BE2C (cell line): ENCODE measurements around the gene SLC2A5.

Experiments used
- DNase-seq: peaks from one replicate; pipeline ENCODE4 v3.0.0-alpha.2; 2020
- H3K27me3 ChIP-seq: fragments of 250-450 bp; sonication (Bioruptor Pico); 2 replicates; pipeline ENCODE4 v1.5.1; 2020; ENCODE audit warnings: mild to moderate bottlenecking
- H3K36me3 ChIP-seq: fragments of 250-450 bp; sonication (Bioruptor Pico); 2 replicates; pipeline ENCODE4 v1.5.1; 2020; ENCODE audit warnings: mild to moderate bottlenecking
- H3K4me1 ChIP-seq: fragments of 250-450 bp; sonication (Bioruptor Pico); 2 replicates; pipeline ENCODE4 v1.5.1; 2020
- H3K4me3 ChIP-seq: 2 replicates; pipeline ENCODE4 v1.5.1; 2011; ENCODE audit warnings: low read depth, low read length
- H3K9me3 ChIP-seq: fragments of 250-450 bp; sonication (Bioruptor Pico); 2 replicates; pipeline ENCODE4 v1.5.1; 2020
- TF ChIP-seq, protein P1 (sequence below): IDR thresholded peaks from 2 replicates; pipeline ENCODE4 v1.5.1; 2012; ENCODE audit warnings: mild to moderate bottlenecking, low read depth, low read length

SLC2A5 gene

GRCh38 chr1:9093581-9093980 lies 24.1 kb upstream of the SLC2A5 start:
- no peaks in the 10 kb centered on the region for H3K27me3 ChIP-seq
- H3K36me3 ChIP-seq: no peaks in the 10 kb centered on the region
- no peaks in the 10 kb centered on the region for H3K4me1 ChIP-seq
- TF ChIP-seq, protein P1, sequence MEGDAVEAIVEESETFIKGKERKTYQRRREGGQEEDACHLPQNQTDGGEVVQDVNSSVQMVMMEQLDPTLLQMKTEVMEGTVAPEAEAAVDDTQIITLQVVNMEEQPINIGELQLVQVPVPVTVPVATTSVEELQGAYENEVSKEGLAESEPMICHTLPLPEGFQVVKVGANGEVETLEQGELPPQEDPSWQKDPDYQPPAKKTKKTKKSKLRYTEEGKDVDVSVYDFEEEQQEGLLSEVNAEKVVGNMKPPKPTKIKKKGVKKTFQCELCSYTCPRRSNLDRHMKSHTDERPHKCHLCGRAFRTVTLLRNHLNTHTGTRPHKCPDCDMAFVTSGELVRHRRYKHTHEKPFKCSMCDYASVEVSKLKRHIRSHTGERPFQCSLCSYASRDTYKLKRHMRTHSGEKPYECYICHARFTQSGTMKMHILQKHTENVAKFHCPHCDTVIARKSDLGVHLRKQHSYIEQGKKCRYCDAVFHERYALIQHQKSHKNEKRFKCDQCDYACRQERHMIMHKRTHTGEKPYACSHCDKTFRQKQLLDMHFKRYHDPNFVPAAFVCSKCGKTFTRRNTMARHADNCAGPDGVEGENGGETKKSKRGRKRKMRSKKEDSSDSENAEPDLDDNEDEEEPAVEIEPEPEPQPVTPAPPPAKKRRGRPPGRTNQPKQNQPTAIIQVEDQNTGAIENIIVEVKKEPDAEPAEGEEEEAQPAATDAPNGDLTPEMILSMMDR: no peak
- H3K4me3 ChIP-seq: no peak overlapping the region
- no peak for DNase-seq
- no peaks in the 10 kb centered on the region for H3K9me3 ChIP-seq

- Histone ChIP-seq H3K36me3 (no peaks in the 10 kb centered on the region), H3K4me1 (no peaks in the 10 kb centered on the region), H3K9me3 (no peaks in the 10 kb centered on the region), H3K27me3 (no peaks in the 10 kb centered on the region), H3K4me3 (no peak overlapping the region)
- TF ChIP-seq, protein P1: no peak
- no peak for DNase-seq
Measured at GRCh38 chr1:9093091-9093490, 23.7 kb upstream of the SLC2A5 start.

DNA sequence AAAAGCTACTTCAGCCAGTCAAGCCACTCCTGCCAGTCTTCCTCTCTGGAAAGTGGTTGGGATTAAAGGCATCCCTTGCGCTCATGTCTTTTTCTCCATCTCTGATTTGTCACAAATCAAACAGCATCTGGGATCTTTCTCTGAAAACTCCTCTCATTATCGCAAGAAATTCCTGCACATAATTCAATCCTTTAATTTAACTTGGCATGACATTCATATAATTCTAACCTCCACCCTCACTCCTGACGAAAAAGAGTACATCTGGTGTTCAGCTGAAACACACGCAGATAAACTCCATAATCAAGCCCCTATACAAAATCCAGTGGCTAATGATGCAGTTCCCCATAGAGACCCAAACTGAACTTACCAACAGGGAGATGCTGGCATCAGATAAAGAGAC lies 19.4 kb upstream of the SLC2A5 start:
- no peaks in the 10 kb centered on the region for H3K36me3 ChIP-seq
- H3K4me1 ChIP-seq: no peaks in the 10 kb centered on the region
- H3K9me3 ChIP-seq: no peaks in the 10 kb centered on the region
- H3K27me3 ChIP-seq: no peaks in the 10 kb centered on the region
- TF ChIP-seq, protein P1: no peak
- no peak overlapping the region for H3K4me3 ChIP-seq
- DNase-seq: no peak

DNA sequence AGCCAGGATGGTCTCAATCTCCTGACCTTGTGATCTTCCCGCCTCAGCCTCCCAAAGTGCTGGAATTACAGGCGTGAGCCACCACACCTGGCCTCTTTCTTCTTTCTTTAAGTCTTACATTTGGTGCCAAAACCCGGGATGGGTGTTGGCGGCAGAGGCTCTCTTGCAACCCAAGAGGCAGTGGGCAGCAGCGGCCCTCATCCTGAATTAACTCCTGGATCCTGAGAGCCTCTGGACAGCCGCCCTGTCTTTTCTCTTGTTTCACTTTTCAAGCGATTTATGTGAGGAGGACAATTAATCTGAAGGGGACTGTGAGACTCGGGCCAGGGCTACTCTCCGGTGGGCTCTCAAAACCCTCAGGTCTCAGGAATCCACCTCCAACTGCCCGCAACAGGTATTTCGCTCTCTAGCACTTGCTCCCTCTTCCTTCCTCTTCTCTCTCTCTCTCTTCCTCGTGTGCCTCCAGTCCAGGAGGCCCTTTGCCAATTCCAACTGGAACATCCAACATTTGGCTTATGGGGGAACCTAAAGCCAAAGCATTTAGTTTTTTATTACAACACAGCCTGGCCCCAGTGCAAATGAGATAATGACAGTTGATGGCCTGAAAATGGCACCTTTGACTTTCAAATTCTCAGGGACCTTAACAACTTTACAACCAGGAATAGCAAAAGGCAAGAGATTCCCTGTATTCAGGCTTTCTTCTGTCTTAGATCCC lies 18.1 kb upstream of the SLC2A5 start:
- TF ChIP-seq, protein P1: no peak
- no peak overlapping the region for H3K4me3 ChIP-seq
- no peaks in the 10 kb centered on the region for H3K4me1 ChIP-seq
- no peaks in the 10 kb centered on the region for H3K9me3 ChIP-seq
- no peaks in the 10 kb centered on the region for H3K27me3 ChIP-seq
- H3K36me3 ChIP-seq: no peaks in the 10 kb centered on the region
- DNase-seq: no peak

- H3K4me1 ChIP-seq: no peaks in the 10 kb centered on the region
- H3K27me3 ChIP-seq: no peaks in the 10 kb centered on the region
- no peak overlapping the region for H3K4me3 ChIP-seq
- no peak for DNase-seq
- H3K36me3 ChIP-seq: no peaks in the 10 kb centered on the region
- no peaks in the 10 kb centered on the region for H3K9me3 ChIP-seq
- TF ChIP-seq, protein P1: no peak
Measured at GRCh38 chr1:9086796-9087195, 17.4 kb upstream of the SLC2A5 start.

DNA sequence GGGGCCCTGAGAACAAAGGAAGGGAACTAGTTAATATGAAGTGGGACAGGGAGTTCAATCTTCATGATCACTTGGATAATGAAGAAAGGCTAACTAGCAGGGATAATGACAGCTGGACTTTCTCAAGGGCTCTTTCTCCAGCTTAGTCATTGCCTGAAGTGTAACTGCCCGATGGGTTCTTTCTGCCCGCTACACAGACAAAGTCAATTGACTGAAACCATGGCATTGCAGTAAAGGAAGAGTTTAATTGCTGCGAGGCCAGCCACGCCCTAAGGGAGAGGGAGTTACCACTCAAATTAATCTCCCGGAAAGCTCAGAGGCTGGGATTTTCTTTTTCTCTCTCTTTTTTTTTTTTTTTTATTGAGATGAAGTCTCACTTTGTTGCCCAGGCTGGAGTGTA lies 16.6 kb upstream of the SLC2A5 start:
- no peaks in the 10 kb centered on the region for H3K4me1 ChIP-seq
- no peaks in the 10 kb centered on the region for H3K9me3 ChIP-seq
- no peaks in the 10 kb centered on the region for H3K27me3 ChIP-seq
- no peak overlapping the region for H3K4me3 ChIP-seq
- no peaks in the 10 kb centered on the region for H3K36me3 ChIP-seq
- no peak for DNase-seq
- TF ChIP-seq, protein P1: no peak
